GM12878 (cell line): ENCODE data around the gene TBX15.

Experiments used
- NRF1 ChIP-seq: conservative IDR thresholded peaks from 2 replicates; pipeline ENCODE4 v1.6.1; 2011; ENCODE audit warnings: mild to moderate bottlenecking, low read depth, low read length, improper control_type of control experiment
- POLR2A ChIP-seq: IDR thresholded peaks from 2 replicates; pipeline ENCODE4 v1.6.1; 2011; ENCODE audit warnings: low read depth, mild to moderate bottlenecking, low read length
- RAD21 ChIP-seq: IDR thresholded peaks from 2 replicates; pipeline ENCODE4 v1.6.1; 2011; ENCODE audit warnings: mild to moderate bottlenecking, low read depth, low read length, moderate library complexity; ENCODE audit not compliant: insufficient read depth
- TAF1 ChIP-seq: IDR thresholded peaks from 2 replicates; pipeline ENCODE4 v1.6.1; 2011; ENCODE audit warnings: mild to moderate bottlenecking, low read depth, low read length, borderline replicate concordance
- YY1 ChIP-seq: IDR thresholded peaks from 2 replicates; pipeline ENCODE4 v1.6.1; 2011; ENCODE audit warnings: low read depth, mild to moderate bottlenecking, low read length

GRCh38 chr1:118926261-118926660, 61.9 kb downstream of the TBX15 start:
- TF ChIP-seq RAD21 (no peak), TAF1 (no peak), POLR2A (no peak), YY1 (no peak), NRF1 (no peak)
